ENCODE measurements around the gene IL17C.

GRCh38 chr16:88630433-88630832, 7.9 kb upstream of the IL17C start:
- TF ChIP-seq EZH2 (IDR thresholded peaks at IDR 0.05; ENCODE audit: borderline replicate concordance, low read depth, low read length, severe bottlenecking) = no peak
- no peak for TF ChIP-seq CTCF (IDR thresholded peaks at IDR 0.05; ENCODE audit: extremely low read depth in 1 of 2, insufficient read depth in 1 of 2, low read depth in 1 of 2, low read length in 2 of 2)
- no peak for TF ChIP-seq POLR2A (IDR thresholded peaks at IDR 0.05; ENCODE audit: low read depth, low read length)
- TF ChIP-seq POLR2AphosphoS5 (IDR thresholded peaks at IDR 0.05; ENCODE audit: insufficient read depth, low read depth, low read length) = no peak
- no peak for TF ChIP-seq MAX (IDR thresholded peaks at IDR 0.05; ENCODE audit: insufficient read depth, insufficient read length)
- TF ChIP-seq MYC (IDR thresholded peaks at IDR 0.05; ENCODE audit: low read depth, low read length) = no peak
- TF ChIP-seq JUN (IDR thresholded peaks at IDR 0.05; ENCODE audit: borderline replicate concordance, insufficient read depth, insufficient read length, low read depth) = no peak
- no peak for TF ChIP-seq FOS (IDR thresholded peaks at IDR 0.05; ENCODE audit: borderline replicate concordance, insufficient read depth, low read length)
- TF ChIP-seq GATA2 (IDR thresholded peaks at IDR 0.05; ENCODE audit: insufficient read depth, insufficient read length, low read depth, low read length) = no peak

Data from endothelial cell of umbilical vein (primary cell).